ENCODE measurements around the gene TNN.

TNN gene

GRCh38 chr1:175179837-175180590 is 112.4 kb downstream of the TNN start:
- DNase-seq, result no peak

- DNase-seq, result no peak
Observed at GRCh38 chr1:175182201-175182746, 114.6 kb downstream of the TNN start.

GRCh38 chr1:175183586-175183985 is 116.0 kb downstream of the TNN start:
- no peak for DNase-seq

GRCh38 chr1:175185903-175186302 is 118.3 kb downstream of the TNN start:
- no peak for DNase-seq

- no peak for DNase-seq
Observed at GRCh38 chr1:175186433-175187160, 119.0 kb downstream of the TNN start.

GRCh38 chr1:175188936-175189335 is 121.3 kb downstream of the TNN start:
- DNase-seq, result no peak

- DNase-seq, result no peak
Observed at GRCh38 chr1:175191659-175192058, 124.0 kb downstream of the TNN start.

GRCh38 chr1:175192111-175192629 is 124.5 kb downstream of the TNN start:
- DNase-seq, result peak; percentile 7

- peak; percentile 37 for DNase-seq
Observed at GRCh38 chr1:175192630-175193526, 125.2 kb downstream of the TNN start, which contains the start of gene KIAA0040. KIAA0040 (minus strand) TSS chr1:175192776; CDS start chr1:175161013, 31,763 bp downstream.

GRCh38 chr1:175193527-175193910 is 125.9 kb downstream of the TNN start:
- no peak for DNase-seq

- no peak for DNase-seq
Observed at GRCh38 chr1:175195281-175195680, 127.6 kb downstream of the TNN start.

GRCh38 chr1:175195798-175196197 is 128.2 kb downstream of the TNN start:
- no peak for DNase-seq

GRCh38 chr1:175197531-175197930 is 129.9 kb downstream of the TNN start:
- no peak for DNase-seq

Data from fibroblast of skin of right biceps (primary cell).